ENCODE data around the gene ARHGAP19. TPM values are rescaled to one million over a fixed set of nuclear protein-coding genes. Genes with fewer than 3 reads are reported as not detected.

Gene ARHGAP19
- total RNA-seq, 4 donors from 2014 or later = 37.5 to 109 (median 77.7) TPM

DNA sequence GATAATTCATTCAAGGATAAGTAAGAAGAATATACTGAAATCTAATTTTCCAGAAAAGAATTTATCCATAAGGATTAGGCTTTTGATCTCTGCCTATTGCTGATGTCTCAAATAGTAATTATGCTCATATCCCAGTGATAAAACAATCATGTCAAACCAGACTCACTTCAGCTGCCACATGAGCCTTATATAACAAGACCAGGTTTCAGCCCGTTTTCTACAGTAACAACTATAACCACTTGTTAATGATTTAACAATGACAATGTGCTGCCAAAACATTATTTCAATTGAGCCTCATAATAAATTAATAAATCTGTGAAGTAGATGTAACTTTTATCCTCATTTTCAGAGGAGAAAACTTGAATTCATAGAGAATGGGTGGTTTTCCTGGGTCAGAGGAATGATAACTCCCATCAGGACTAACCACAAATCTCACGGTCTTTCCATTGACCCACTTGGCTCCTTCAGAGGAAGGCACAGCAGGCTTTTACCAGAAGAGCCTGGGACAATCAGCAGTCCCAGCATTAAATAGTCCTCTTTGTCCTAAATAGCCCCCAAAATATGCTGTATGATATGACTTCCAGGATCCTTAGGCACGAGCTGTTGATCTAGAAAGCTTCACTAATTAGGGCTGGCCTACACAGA lies 64.2 kb downstream of the ARHGAP19 start:
- TF ChIP-seq POLR2A (IDR thresholded peaks at IDR 0.05) = no peak
- no peak for TF ChIP-seq EP300 (IDR thresholded peaks at IDR 0.05)
- TF ChIP-seq, protein P1, sequence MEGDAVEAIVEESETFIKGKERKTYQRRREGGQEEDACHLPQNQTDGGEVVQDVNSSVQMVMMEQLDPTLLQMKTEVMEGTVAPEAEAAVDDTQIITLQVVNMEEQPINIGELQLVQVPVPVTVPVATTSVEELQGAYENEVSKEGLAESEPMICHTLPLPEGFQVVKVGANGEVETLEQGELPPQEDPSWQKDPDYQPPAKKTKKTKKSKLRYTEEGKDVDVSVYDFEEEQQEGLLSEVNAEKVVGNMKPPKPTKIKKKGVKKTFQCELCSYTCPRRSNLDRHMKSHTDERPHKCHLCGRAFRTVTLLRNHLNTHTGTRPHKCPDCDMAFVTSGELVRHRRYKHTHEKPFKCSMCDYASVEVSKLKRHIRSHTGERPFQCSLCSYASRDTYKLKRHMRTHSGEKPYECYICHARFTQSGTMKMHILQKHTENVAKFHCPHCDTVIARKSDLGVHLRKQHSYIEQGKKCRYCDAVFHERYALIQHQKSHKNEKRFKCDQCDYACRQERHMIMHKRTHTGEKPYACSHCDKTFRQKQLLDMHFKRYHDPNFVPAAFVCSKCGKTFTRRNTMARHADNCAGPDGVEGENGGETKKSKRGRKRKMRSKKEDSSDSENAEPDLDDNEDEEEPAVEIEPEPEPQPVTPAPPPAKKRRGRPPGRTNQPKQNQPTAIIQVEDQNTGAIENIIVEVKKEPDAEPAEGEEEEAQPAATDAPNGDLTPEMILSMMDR (IDR thresholded peaks at IDR 0.05) = no peak
- WGBS, 2 donors = 55 to 57% methylated on average over 3 of the region's 3 CpGs
- DNase-seq (ENCODE audit: low spot score in 2 of 2) = no peak
- H3K36me3 ChIP-seq = peaks cover 0 to 79% (median 4%) of the 10 kb centered on the region in 3 donors
- no peak overlapping the region for H3K4me3 ChIP-seq
- peaks cover 0 to 7% (median 0%) of the 10 kb centered on the region in 4 donors for H3K4me1 ChIP-seq
- no peak overlapping the region for H3K27ac ChIP-seq
- no peaks in the 10 kb centered on the region for H3K27me3 ChIP-seq
- no peaks in the 10 kb centered on the region for H3K9me3 ChIP-seq

DNA sequence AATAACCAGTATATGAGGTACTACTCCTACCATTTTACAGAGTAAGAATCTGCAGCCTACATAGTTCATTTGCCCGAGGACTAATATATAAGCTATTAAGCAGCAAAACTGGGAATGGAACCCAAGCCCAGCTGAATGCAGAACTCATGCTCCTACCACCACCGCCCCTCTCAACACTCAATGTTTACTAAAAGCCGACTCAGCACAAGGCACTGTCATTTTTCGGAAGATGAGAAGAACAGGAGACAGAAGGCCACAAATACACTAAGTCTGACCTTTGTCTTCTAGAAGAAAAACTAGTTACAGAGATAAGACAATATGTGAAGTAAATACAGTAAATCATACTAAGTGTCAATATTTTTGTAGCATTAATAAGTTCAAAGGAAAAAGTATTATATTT lies 66.0 kb downstream of the ARHGAP19 start:
- 79 to 86% methylated on average over 4 of the region's 4 CpGs for WGBS, 2 donors
- H3K27ac ChIP-seq = no peak overlapping the region
- no peak overlapping the region for H3K4me3 ChIP-seq
- no peaks in the 10 kb centered on the region for H3K9me3 ChIP-seq
- H3K27me3 ChIP-seq = no peaks in the 10 kb centered on the region
- DNase-seq (ENCODE audit: low spot score in 2 of 2) = no peak
- peaks cover 0 to 84% (median 4%) of the 10 kb centered on the region in 3 donors for H3K36me3 ChIP-seq
- TF ChIP-seq POLR2A (IDR thresholded peaks at IDR 0.05) = no peak
- TF ChIP-seq EP300 (IDR thresholded peaks at IDR 0.05) = no peak
- TF ChIP-seq, protein P1 (IDR thresholded peaks at IDR 0.05) = no peak
- peaks cover 0 to 7% (median 0%) of the 10 kb centered on the region in 4 donors for H3K4me1 ChIP-seq

DNA sequence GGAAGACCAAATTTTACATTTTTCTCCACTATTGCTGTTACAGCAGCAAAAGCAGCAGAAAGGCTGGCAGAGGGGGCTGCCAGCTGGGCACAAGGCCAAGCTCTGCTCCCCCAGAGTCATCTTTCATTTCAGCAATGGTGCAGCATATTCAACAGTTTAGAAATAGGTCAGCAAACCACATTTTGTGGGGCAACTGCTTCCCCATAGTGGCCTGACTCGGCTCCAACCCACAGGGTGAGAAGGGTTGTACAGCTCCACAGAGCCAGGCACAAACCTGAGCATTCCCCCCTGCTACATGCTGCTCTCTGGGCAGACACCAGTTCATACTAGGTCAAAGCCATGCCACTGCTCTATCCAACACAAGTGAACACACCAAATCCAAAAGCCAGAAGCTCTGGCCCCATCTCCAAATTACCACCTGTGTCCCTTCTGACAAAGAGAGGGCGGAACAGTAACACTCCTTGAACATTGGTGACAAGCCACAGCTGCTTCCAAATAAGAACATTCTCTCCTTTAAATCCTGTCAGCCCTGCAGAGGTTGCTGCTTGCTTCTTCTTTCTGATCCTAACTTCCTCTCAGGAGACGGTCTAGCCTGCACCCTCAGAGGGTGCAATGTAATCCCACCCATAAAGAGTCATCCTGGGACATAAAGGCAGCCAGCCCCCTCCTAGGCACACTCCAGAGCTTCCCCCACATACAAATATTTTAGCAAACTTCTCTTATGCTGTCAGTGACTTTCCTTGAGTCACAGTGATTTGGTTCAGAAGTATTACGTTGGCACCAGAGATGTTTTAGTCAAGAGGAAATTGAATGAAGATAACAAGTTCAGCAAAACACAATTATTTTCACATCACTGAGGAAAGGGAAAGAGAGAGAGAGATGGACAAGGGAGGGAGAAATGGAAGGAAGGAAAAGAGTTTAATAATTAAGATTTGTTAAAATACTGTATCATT lies 67.7 kb downstream of the ARHGAP19 start:
- 58 to 60% methylated on average over 4 of the region's 4 CpGs for WGBS, 2 donors
- peaks cover 0 to 7% (median 0%) of the 10 kb centered on the region in 4 donors for H3K4me1 ChIP-seq
- no peak overlapping the region for H3K27ac ChIP-seq
- no peak for DNase-seq (ENCODE audit: low spot score in 2 of 2)
- no peaks in the 10 kb centered on the region for H3K9me3 ChIP-seq
- peaks cover 0 to 92% (median 4%) of the 10 kb centered on the region in 3 donors for H3K36me3 ChIP-seq
- no peak overlapping the region for H3K4me3 ChIP-seq
- no peaks in the 10 kb centered on the region for H3K27me3 ChIP-seq
- TF ChIP-seq POLR2A (IDR thresholded peaks at IDR 0.05) (no peak), EP300 (IDR thresholded peaks at IDR 0.05) (no peak)
- TF ChIP-seq, protein P1 (IDR thresholded peaks at IDR 0.05) = no peak

DNA sequence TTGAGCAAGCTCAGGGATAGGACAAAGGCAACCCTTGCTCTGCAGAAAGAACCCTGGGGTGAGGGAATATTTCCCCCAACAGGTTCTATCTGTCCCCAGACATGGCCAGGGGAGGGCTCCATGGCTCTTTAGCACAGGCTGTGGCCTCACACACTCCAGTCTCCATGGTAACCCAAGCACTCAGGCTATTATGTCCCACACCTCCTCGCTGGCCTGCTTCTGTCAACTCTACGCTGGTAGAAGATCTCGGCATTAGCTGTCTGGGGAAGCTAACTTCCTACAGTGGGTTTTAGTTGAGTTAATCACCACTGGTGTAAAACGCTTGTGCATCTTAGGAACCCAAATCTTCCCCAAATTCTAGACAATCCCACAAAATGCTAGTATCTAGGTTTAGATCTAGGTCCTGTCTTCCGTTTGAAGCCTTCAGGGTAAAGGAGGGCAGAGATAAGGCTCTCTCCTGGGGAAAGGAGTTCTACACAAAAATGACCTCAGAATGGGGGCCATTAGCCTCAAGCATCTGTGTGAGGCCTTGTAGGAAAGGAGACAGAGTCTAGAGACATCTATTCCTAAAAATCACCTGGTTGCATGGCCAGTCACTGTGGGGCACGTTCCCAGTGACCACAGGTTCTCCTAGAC lies 70.0 kb downstream of the ARHGAP19 start:
- Histone ChIP-seq H3K27ac (no peak overlapping the region), H3K36me3 (peaks cover 0 to 68% (median 0%) of the 10 kb centered on the region in 3 donors), H3K9me3 (no peaks in the 10 kb centered on the region), H3K4me1 (peaks cover 0 to 7% (median 0%) of the 10 kb centered on the region in 4 donors), H3K4me3 (no peak overlapping the region), H3K27me3 (no peaks in the 10 kb centered on the region)
- TF ChIP-seq, protein P1 (IDR thresholded peaks at IDR 0.05) = no peak
- TF ChIP-seq EP300 (IDR thresholded peaks at IDR 0.05) = no peak
- no peak for TF ChIP-seq POLR2A (IDR thresholded peaks at IDR 0.05)
- 90 to 91% methylated on average over 6 of the region's 6 CpGs for WGBS, 2 donors
- no peak for DNase-seq (ENCODE audit: low spot score in 2 of 2)

Data from tibial nerve (tissue), 4 donors.